Mesenchymal stem cell (in vitro differentiated cells and primary cell): ENCODE data around the gene SERPINF2.

ENCODE experiments used
- DNase-seq: peaks from one replicate; pipeline ENCODE4 v3.0.0-alpha.2; 2013
- H2AFZ ChIP-seq: one replicate; pipeline ENCODE4 v1.6.1; 2013; ENCODE audit warnings: low read depth, mild to moderate bottlenecking, control low read depth, inconsistent platforms, low read length, moderate library complexity
- H2AK5ac ChIP-seq: 2 replicates; pipeline ENCODE4 v1.6.1; 2013; ENCODE audit warnings: low read length, moderate library complexity, mild to moderate bottlenecking, inconsistent platforms; ENCODE audit not compliant: severe bottlenecking
- H2BK120ac ChIP-seq: one replicate; pipeline ENCODE4 v1.6.1; 2013; ENCODE audit warnings: low read depth, mild to moderate bottlenecking, inconsistent platforms, low read length, moderate library complexity
- H2BK12ac ChIP-seq, 2 experiments: one replicate each; pipeline ENCODE4 v1.6.1; 2013; ENCODE audit warnings: inconsistent platforms in 2 of 2, low read length in 2 of 2, mild to moderate bottlenecking in 2 of 2, moderate library complexity in 2 of 2, control low read depth in 1 of 2
- H2BK15ac ChIP-seq: one replicate; pipeline ENCODE4 v1.6.1; 2013; ENCODE audit warnings: mild to moderate bottlenecking, low read depth, inconsistent platforms; ENCODE audit not compliant: poor library complexity, severe bottlenecking
- H2BK5ac ChIP-seq: 2 replicates; pipeline ENCODE4 v1.6.1; 2013; ENCODE audit warnings: low read depth, mild to moderate bottlenecking, low read length, control low read depth, inconsistent platforms; ENCODE audit not compliant: poor library complexity, severe bottlenecking
- H3K14ac ChIP-seq, 2 experiments: one replicate each; pipeline ENCODE4 v1.6.1; 2013; ENCODE audit warnings: inconsistent platforms in 2 of 2, low read length in 2 of 2, control low read depth in 1 of 2, mild to moderate bottlenecking in 1 of 2, moderate library complexity in 1 of 2
- H3K18ac ChIP-seq, 2 experiments: one replicate each; pipeline ENCODE4 v1.6.1; 2013; ENCODE audit warnings: inconsistent platforms in 2 of 2, low read length in 2 of 2, control low read depth in 1 of 2, low read depth in 1 of 2, mild to moderate bottlenecking in 1 of 2
- H3K23ac ChIP-seq, 2 experiments: one replicate each; pipeline ENCODE4 v1.6.1; 2013; ENCODE audit warnings: inconsistent platforms in 2 of 2, low read length in 2 of 2, mild to moderate bottlenecking in 2 of 2, moderate library complexity in 2 of 2, control low read depth in 1 of 2
- H3K27ac ChIP-seq: 2 replicates; pipeline ENCODE4 v1.5.1; 2013; ENCODE audit warnings: mild to moderate bottlenecking, moderate library complexity, low read length, control low read depth, inconsistent platforms; ENCODE audit not compliant: poor library complexity, severe bottlenecking
- H3K27me3 ChIP-seq, 2 experiments: 2 replicates each; pipeline versions ENCODE4 v1.6.1 to v1.7.0; 2013; ENCODE audit warnings: low read length in 2 of 2, mild to moderate bottlenecking in 2 of 2, moderate library complexity in 2 of 2, control low read depth in 1 of 2, inconsistent platforms in 1 of 2; ENCODE audit not compliant: control insufficient read depth in 1 of 2, insufficient read depth in 1 of 2
- H3K36me3 ChIP-seq, 2 experiments: 2 replicates each; pipeline versions ENCODE4 v1.6.1 to v1.7.0; 2013; ENCODE audit warnings: low read length in 2 of 2, control low read depth in 1 of 2, inconsistent platforms in 1 of 2, low read depth in 1 of 2, mild to moderate bottlenecking in 1 of 2; ENCODE audit not compliant: insufficient read depth in 2 of 2, control insufficient read depth in 1 of 2
- H3K4ac ChIP-seq, 2 experiments: one replicate each; pipeline ENCODE4 v1.6.1; 2013; ENCODE audit warnings: inconsistent platforms in 2 of 2, low read length in 2 of 2, mild to moderate bottlenecking in 2 of 2, moderate library complexity in 2 of 2, control low read depth in 1 of 2, low read depth in 1 of 2
- H3K4me1 ChIP-seq: 2 replicates; pipeline ENCODE4 v1.6.1; 2013; ENCODE audit warnings: low read depth, low read length, control low read depth; ENCODE audit not compliant: control insufficient read depth, insufficient read depth
- H3K4me2 ChIP-seq: 2 replicates; pipeline ENCODE4 v1.6.1; 2013; ENCODE audit warnings: low read length, mild to moderate bottlenecking, inconsistent platforms; ENCODE audit not compliant: poor library complexity, severe bottlenecking
- H3K4me3 ChIP-seq, 2 experiments: 2 replicates each; pipeline versions ENCODE4 v1.5.1 to v1.7.0; 2013; ENCODE audit warnings: low read length in 2 of 2, mild to moderate bottlenecking in 2 of 2, control low read depth in 1 of 2, low read depth in 1 of 2; ENCODE audit not compliant: insufficient read depth in 1 of 2
- H3K79me1 ChIP-seq: replicated peaks from 2 replicates; pipeline ENCODE4 v1.6.1; 2013; ENCODE audit warnings: mild to moderate bottlenecking, control low read depth, low read length, inconsistent platforms; ENCODE audit not compliant: poor library complexity, severe bottlenecking
- H3K9ac ChIP-seq: 2 replicates; pipeline ENCODE4 v1.7.0; 2013; ENCODE audit warnings: mild to moderate bottlenecking, low read length, moderate library complexity
- H3K9me3 ChIP-seq: 2 replicates; pipeline ENCODE4 v1.7.0; 2013; ENCODE audit warnings: mild to moderate bottlenecking, low read length; ENCODE audit not compliant: control insufficient read depth
- H4K8ac ChIP-seq: one replicate; pipeline ENCODE4 v1.6.1; 2013; ENCODE audit warnings: inconsistent platforms, mild to moderate bottlenecking, low read length, moderate library complexity
- H4K91ac ChIP-seq: one replicate; pipeline ENCODE4 v1.6.1; 2013; ENCODE audit warnings: mild to moderate bottlenecking, low read length, inconsistent platforms
- WGBS: methylation state at CpG from one replicate; pipeline ENCODE4 v1.1.7; 2013; ENCODE audit warnings: mixed read lengths; 5-methylcytosine and 5-hydroxymethylcytosine counted together

The SERPINF2 gene

GRCh38 chr17:1746975-1747543 is 4.4 kb downstream of the SERPINF2 start:
- no peaks in the 10 kb centered on the region for H3K79me1 ChIP-seq
- H2BK5ac ChIP-seq, result no peak overlapping the region
- peaks cover 0 to 4% of the 10 kb centered on the region in 2 experiments for H3K27me3 ChIP-seq
- H3K14ac ChIP-seq, result no peak overlapping the region
- no peak overlapping the region for H4K8ac ChIP-seq
- WGBS, result 81% methylated on average over 22 of the region's 22 CpGs
- no peak overlapping the region for H2BK15ac ChIP-seq
- peaks cover 12% of the 10 kb centered on the region for H3K4me1 ChIP-seq
- H2AFZ ChIP-seq, result no peak overlapping the region
- H3K4me2 ChIP-seq, result no peak overlapping the region
- no peak overlapping the region for H2BK12ac ChIP-seq
- peak overlapping the region; percentile 75 for H4K91ac ChIP-seq
- H3K9me3 ChIP-seq, result no peaks in the 10 kb centered on the region
- H3K9ac ChIP-seq, result no peak overlapping the region
- no peak for DNase-seq
- H3K18ac ChIP-seq, result no peak overlapping the region
- H3K23ac ChIP-seq, result no peak overlapping the region
- no peak overlapping the region for H2AK5ac ChIP-seq
- H2BK120ac ChIP-seq, result no peak overlapping the region
- peaks cover 0 to 5% of the 10 kb centered on the region in 2 experiments for H3K36me3 ChIP-seq
- H3K27ac ChIP-seq, result no peak overlapping the region
- no peak overlapping the region for H3K4ac ChIP-seq
- no peak overlapping the region for H3K4me3 ChIP-seq

DNA sequence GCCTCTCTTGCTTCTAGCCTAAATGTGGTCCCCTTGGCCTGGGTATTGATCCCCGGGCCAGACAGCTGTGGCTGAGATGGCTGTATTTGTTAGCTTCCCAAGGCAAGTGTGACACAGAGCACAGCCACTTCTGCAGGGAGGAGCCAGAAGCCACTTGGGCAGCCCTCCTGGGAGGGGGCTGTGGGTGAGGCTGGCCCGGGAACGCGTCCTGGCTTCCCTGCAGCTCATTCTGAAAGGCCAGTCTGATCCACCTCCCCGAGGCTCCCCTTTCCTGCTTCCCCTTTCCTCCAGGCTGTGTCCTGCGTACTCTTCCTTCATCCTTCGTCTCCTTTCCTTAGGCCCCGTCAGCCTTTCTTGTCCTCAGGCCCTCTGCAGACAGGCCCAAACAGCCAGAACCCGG is 8.0 kb downstream of the SERPINF2 start:
- Histone ChIP-seq H3K4ac (no peak overlapping the region), H3K27ac (no peak overlapping the region), H2BK15ac (no peak overlapping the region), H3K4me3 (no peak overlapping the region), H3K9me3 (no peaks in the 10 kb centered on the region), H3K36me3 (peaks cover 0 to 5% of the 10 kb centered on the region in 2 experiments), H3K9ac (no peak overlapping the region), H3K27me3 (no peaks in the 10 kb centered on the region), H2AK5ac (no peak overlapping the region), H2BK120ac (no peak overlapping the region), H2BK5ac (no peak overlapping the region), H3K79me1 (no peaks in the 10 kb centered on the region), H4K91ac (no peak overlapping the region), H3K4me2 (no peak overlapping the region), H3K4me1 (peaks cover 22% of the 10 kb centered on the region), H3K23ac (no peak overlapping the region), H3K14ac (no peak overlapping the region), H4K8ac (no peak overlapping the region), H3K18ac (no peak overlapping the region), H2BK12ac (no peak overlapping the region), H2AFZ (no peak overlapping the region)
- WGBS, result 83% methylated on average over 9 of the region's 9 CpGs
- DNase-seq, result no peak

DNA sequence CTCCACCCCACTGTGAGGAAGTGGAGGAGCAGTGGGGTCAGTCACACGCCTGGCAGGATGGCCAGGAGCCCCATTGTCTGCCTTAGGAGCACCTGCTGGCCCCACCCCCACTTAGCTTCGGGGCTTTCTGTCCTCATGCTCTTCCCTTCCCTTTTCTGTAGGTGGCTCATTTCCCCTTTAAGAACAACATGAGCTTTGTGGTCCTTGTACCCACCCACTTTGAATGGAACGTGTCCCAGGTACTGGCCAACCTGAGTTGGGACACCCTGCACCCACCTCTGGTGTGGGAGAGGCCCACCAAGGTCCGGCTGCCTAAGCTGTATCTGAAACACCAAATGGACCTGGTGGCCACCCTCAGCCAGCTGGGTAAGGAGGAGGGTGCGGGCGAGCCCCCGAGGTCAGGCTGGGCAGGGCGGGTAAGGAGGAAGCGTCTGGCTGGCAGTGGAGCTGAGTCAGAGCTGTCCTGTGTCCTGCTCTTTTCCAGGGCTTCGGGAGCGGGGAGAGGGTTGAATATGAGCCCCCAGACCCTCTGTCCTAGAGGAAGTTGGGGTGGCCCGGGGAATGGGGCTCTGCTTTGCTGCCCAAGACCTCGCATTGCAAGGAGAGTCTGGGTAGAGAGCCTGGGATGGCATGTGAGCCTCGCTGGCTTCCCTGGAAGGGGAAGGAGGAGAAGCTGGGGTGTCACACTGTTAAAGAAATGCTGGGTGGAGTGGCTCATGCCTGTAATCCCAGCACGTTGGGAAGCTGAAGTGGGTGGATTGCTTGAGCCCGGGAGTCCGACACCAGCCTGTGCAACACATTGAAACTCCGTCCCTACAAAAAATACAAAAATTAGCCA is 10.0 kb downstream of the SERPINF2 start:
- Histone ChIP-seq H3K9ac (no peak overlapping the region), H2AFZ (no peak overlapping the region), H3K23ac (no peak overlapping the region), H3K27me3 (no peaks in the 10 kb centered on the region), H4K8ac (no peak overlapping the region), H3K36me3 (peaks cover 0 to 5% of the 10 kb centered on the region in 2 experiments), H2BK15ac (no peak overlapping the region), H3K18ac (no peak overlapping the region), H3K9me3 (no peaks in the 10 kb centered on the region), H3K14ac (peak overlapping the region in 1 of 2 experiments; percentile 49), H3K79me1 (no peaks in the 10 kb centered on the region), H2BK120ac (no peak overlapping the region), H2BK5ac (no peak overlapping the region), H3K4me3 (no peak overlapping the region), H3K27ac (no peak overlapping the region), H3K4me2 (peak overlapping the region; percentile 6), H3K4ac (no peak overlapping the region), H2BK12ac (peak overlapping the region in 1 of 2 experiments; percentile 64), H4K91ac (no peak overlapping the region), H3K4me1 (peaks cover 27% of the 10 kb centered on the region), H2AK5ac (no peak overlapping the region)
- 68% methylated on average over 14 of the region's 18 CpGs for WGBS
- DNase-seq, result no peak

DNA sequence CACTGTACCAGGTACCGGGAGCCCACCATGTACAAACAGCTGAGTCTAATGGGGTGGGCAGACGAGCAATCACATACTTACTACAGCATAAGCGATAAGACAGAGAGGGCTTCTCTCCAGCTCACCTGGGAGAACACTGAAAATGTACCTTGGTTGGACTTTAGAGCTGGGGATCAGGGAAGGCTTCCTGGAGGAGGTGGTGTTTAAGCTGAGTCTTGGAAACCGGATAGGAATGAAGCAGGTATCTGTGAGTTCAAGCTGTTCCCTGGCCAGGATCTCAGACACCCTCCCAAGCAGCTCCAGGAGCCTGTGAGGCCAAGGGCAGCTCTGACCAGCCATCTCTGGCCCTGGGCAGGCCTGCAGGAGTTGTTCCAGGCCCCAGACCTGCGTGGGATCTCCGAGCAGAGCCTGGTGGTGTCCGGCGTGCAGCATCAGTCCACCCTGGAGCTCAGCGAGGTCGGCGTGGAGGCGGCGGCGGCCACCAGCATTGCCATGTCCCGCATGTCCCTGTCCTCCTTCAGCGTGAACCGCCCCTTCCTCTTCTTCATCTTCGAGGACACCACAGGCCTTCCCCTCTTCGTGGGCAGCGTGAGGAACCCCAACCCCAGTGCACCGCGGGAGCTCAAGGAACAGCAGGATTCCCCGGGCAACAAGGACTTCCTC is 11.2 kb downstream of the SERPINF2 start:
- no peaks in the 10 kb centered on the region for H3K79me1 ChIP-seq
- no peak overlapping the region for H3K27ac ChIP-seq
- no peak overlapping the region for H3K14ac ChIP-seq
- H3K4me2 ChIP-seq, result no peak overlapping the region
- H2AK5ac ChIP-seq, result no peak overlapping the region
- H3K18ac ChIP-seq, result peak overlapping the region in 1 of 2 experiments; percentile 74
- no peak overlapping the region for H2AFZ ChIP-seq
- H2BK5ac ChIP-seq, result no peak overlapping the region
- no peaks in the 10 kb centered on the region for H3K9me3 ChIP-seq
- no peak for DNase-seq
- peak overlapping the region; percentile 43 to 71 for H2BK12ac ChIP-seq
- no peaks in the 10 kb centered on the region for H3K27me3 ChIP-seq
- no peaks in the 10 kb centered on the region for H3K36me3 ChIP-seq
- H3K4me3 ChIP-seq, result peak overlapping the region in 1 of 2 experiments; percentile 6
- H3K4me1 ChIP-seq, result peaks cover 28% of the 10 kb centered on the region
- H3K9ac ChIP-seq, result no peak overlapping the region
- peak overlapping the region; percentile 54 for H4K91ac ChIP-seq
- 87% methylated on average over 23 of the region's 23 CpGs for WGBS
- H2BK120ac ChIP-seq, result no peak overlapping the region
- H4K8ac ChIP-seq, result peak overlapping the region; percentile 46
- H3K23ac ChIP-seq, result no peak overlapping the region
- H3K4ac ChIP-seq, result no peak overlapping the region
- peak overlapping the region; percentile 26 for H2BK15ac ChIP-seq
